MV-4-11 (cell line): ENCODE results near the gene ACOT4.
A peak's percentile ranks its signal among the peaks of the same experiment; 100 is the strongest.
"Not testable (repeated sequence)": the region's sequence is repeated elsewhere in the genome, so short reads cannot be mapped to it uniquely, and the experiment has no call there.

Source experiments
- DNase-seq: peaks from one replicate; lab custom pipeline; 2025; lab: John Stamatoyannopoulos, UW

ACOT4 gene

GRCh38 chr14:73633116-73634010, 41.7 kb downstream of the ACOT4 start:
- peak; percentile 81 for DNase-seq

GRCh38 chr14:73634011-73634833, 42.5 kb downstream of the ACOT4 start:
- DNase-seq: no peak

GRCh38 chr14:73636355-73636754, 44.7 kb downstream of the ACOT4 start:
- not testable (repeated sequence) for DNase-seq

- DNase-seq: no peak
These were observed 46.2 kb downstream of the ACOT4 start for GRCh38 chr14:73637830-73638229.

GRCh38 chr14:73640796-73641365, 49.2 kb downstream of the ACOT4 start:
- DNase-seq: no peak

- peak; percentile 87 for DNase-seq
These were observed 53.0 kb downstream of the ACOT4 start, which contains the start of gene DNAL1 for GRCh38 chr14:73644531-73645247. Gene DNAL1 (plus strand): TSS chr14:73644986. CDS start chr14:73645040, 54 bp downstream.

- no peak for DNase-seq
These were observed 53.6 kb downstream of the ACOT4 start for GRCh38 chr14:73645248-73645610.
